ENCODE data around the gene CD200R1L.

- no peak for TF ChIP-seq CTCF (IDR thresholded peaks at IDR 0.05)
- TF ChIP-seq POLR2A (IDR thresholded peaks at IDR 0.05): no peak
These were observed 35.2 kb upstream of the CD200R1L start for GRCh38 chr3:112881891-112882290.

All from heart left ventricle (tissue), 13 donors.